HG02970 (cell line): ENCODE measurements around the gene PBX1.
"Not testable (repeated sequence)": the region's sequence is repeated elsewhere in the genome, so short reads cannot be mapped to it uniquely, and the experiment has no call there.

ENCODE experiments used
- ATAC-seq: cut with Tn5 transposase; IDR thresholded peaks from one replicate; pipeline ENCODE4 v1.9.1; 2021; ENCODE audit warnings: mild to moderate bottlenecking, moderate library complexity, moderate number of reproducible peaks; ENCODE audit not compliant: unreplicated experiment, low FRiP score

PBX1 gene

GRCh38 chr1:164558461-164559341, at the start of gene PBX1:
Gene PBX1, plus strand, starts transcription at chr1:164559184.
- peak; percentile 99 for ATAC-seq

GRCh38 chr1:164510435-164510834, 48.5 kb upstream of the PBX1 start:
- ATAC-seq: no peak

- no peak for ATAC-seq
Observed at GRCh38 chr1:164511001-164511705, 47.8 kb upstream of the PBX1 start.

- ATAC-seq: no peak
Observed at GRCh38 chr1:164515231-164515630, 43.8 kb upstream of the PBX1 start.

DNA sequence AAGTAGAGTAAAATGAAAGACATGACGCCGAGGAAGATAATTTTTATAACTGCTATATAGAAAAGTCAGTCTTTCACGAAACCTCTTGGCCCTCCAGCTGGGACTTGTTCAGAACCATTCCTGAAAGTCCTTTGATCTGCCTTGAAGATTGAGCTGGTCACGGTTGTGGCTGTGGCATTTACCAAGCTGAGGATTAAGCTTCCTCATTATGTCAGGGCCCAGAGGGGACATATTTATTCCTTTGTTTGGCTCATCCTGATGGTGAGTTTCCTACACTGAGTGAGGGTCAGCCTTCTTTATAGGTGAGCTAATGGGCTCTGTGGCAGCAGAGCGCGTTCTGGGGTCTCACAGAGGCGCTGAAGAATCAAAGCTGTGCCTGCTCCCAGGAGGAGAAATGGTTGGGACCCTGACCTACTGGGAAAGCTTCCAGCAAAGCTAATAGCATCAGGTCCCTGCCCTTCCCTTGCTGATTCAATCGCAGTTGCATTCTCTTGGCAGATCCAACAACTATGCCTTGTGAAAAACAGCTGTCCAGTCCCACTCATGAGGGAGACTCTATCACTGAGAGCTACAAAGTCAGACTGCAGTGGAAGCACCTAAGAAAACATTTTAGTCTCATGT, 43.2 kb upstream of the PBX1 start:
- no peak for ATAC-seq

DNA sequence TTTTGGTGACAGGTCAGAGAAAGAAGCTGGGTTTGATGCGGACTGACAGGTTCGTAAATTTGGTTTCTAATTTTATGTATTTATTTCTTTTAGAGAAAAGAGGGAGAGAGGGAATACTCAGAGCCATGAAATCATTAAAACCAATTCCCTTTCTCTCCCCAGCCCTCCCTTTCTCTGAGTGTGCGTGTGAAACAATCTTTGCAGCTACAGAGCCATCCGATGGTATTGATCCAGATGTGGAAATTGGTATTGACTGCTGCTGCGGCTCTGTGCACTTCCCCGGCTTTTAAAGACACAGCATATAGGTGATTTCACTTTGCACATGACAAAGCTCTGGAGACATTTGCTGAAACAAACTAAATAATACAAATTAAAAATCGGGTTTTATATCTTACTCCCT, 42.4 kb upstream of the PBX1 start:
- no peak for ATAC-seq

DNA sequence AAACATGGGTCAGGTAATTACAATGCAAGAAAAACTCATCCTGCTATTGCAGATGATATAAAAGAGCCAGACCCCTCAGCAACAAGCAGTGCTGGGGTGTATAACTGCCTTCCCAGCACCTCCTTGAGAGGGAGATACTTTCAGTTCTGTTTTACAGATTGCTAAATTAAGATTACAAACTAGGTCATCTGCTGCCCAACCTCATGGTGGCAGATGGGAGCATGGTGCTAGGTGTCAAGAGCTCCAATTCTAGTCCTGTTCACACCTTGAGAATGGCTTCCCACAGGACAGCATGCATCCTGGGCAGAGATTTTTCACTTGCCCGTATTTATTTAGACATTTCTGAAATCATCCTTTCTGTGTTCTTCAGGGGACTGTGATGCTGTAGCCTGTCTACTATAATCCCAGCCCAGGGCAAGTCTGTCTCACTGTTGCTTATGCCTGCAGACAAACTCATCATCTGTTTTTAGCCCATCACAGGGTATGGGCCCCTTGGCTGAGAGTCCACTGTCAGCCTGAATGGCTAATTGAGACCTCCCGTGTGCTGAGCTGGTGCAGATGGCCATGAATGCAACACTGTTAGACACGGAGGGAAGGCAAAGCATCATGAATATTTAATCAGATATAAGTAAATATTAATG, 40.2 kb upstream of the PBX1 start:
- no peak for ATAC-seq

DNA sequence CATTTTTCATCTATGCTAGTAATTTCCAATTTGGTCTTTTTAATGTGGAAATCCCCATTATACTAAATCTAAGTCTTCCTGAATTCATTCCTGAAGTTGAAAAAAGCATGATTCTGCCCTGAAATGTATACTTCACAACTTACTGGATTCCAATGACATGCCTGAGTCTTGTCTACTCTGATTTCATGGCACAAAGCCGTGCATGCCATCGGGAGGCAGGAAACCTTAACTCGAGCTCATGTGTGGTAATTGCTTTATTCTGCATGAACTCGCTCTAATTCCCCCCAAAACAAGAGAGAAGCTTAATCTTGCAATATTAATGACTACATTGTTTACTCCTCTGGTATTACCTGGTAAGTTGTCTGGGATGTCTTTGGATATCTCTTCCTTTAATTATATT, 39.6 kb upstream of the PBX1 start:
- ATAC-seq: no peak

DNA sequence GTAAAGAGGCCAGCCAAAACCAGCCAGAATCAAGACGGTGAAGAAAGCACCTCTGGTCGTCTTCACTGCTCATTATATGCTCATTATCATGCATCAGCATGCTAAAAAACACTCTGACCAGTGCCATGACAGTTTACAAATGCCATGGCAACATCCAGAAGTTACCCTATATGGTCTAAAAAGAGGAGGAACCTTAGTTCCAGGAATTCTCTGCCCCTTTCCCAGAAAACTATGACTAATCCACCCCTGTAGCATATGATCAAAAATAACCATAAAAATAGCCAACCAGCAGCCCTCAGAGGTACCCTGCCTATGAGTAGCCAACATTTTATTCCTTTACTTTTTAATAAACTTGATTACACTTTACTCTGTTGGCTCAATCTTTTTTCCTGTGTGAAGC, 34.2 kb upstream of the PBX1 start:
- ATAC-seq: no peak

- no peak for ATAC-seq
Observed at GRCh38 chr1:164534863-164535610, 23.9 kb upstream of the PBX1 start.

- ATAC-seq: not testable (repeated sequence)
Observed at GRCh38 chr1:164552463-164552988, 6.5 kb upstream of the PBX1 start.

DNA sequence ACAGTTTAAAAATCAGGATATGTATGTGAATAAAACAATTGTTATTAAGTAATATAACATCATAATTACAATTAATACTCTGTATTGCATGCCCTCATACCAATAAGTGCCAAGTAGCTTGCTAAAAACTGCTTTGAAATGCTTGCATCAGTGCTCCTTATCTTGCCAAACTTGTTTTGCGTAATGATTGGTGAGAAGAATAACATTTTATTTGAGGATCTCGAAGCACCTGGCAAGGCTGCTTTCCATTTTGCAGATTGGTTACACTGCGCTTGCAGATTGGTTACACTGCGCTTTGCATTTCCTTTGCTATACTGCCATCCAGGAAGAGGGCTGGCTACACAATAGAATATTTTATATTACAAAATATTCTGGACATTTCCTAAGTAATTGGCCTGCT, 1.7 kb upstream of the PBX1 start:
- no peak for ATAC-seq

GRCh38 chr1:164559342-164560051, 513 bp downstream of the PBX1 start:
- no peak for ATAC-seq

DNA sequence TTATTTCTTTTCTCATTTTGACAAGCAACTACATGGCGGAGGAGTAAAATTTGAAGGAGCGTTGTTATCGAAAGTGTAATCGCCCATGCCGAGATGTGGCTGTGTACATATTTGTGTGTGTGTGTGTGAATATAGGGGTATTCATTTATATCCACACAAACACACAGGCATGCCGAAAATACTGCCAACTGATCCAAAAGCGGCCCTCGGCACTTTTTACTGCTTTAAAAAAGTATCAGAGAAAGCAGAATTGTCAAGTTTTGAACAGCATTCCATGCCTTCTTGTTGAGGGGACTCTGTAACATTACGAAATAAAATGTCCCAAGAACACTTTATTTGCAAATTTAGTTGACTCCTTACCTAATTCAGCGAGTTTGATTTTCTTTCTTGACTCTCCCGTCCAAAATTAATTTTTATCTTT, 1.1 kb downstream of the PBX1 start:
- ATAC-seq: no peak

DNA sequence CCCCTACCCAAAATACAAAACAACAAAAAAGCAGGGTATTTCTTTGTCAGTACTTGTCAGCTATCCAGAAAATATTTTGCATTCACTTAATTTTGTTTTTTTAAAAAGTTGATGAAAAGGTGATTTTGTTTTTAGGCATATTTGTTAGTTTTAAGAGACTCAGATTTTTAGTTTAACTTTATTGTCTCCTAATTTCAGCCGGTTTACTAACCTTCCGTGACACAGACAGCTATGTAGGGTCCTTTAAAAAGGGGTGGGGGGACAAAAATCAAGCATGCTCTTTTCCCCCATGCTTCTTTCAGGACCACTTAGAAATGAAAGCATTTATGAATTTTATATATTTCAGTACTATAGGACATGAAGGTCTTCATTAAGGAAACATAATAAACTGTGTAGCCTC, 1.6 kb downstream of the PBX1 start:
- no peak for ATAC-seq

GRCh38 chr1:164561007-164561406, 2.0 kb downstream of the PBX1 start:
- no peak for ATAC-seq

DNA sequence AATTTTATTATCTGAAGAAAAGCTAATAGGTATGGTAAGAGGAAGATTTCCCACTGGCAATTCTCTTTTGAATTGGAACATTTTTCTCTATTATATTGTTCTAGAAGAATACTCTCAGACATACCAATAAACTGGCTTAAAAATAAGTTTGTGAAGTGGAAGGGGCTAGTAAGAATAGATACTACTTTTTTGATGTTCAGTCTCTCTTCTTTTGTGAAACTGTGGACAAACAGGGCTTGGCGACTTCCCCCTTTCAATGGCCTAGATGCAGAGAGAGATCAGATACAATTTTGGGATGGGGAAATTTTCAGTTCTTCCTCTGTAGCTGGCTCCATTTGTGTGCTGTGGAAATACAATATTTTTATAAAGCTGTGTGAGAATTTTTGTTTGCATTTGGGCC, 2.5 kb downstream of the PBX1 start:
- no peak for ATAC-seq

DNA sequence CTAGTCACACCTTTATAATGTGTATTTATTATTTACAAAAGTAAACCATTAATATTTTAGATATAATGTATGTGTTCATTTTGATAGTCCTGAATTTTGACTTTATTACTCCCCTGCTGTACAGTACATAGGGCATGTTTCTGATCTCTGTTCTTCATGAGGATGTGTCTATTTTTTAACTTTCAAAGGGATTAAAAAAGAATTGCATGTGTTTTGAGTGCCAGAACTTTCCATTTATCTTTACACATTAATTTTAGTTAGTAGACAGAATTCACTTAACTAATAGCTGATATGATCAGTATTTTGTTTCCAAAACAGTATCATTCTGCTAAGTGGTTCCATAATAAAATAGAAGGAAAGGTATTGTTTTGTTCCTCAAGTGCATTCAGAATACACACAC, 3.1 kb downstream of the PBX1 start:
- no peak for ATAC-seq

DNA sequence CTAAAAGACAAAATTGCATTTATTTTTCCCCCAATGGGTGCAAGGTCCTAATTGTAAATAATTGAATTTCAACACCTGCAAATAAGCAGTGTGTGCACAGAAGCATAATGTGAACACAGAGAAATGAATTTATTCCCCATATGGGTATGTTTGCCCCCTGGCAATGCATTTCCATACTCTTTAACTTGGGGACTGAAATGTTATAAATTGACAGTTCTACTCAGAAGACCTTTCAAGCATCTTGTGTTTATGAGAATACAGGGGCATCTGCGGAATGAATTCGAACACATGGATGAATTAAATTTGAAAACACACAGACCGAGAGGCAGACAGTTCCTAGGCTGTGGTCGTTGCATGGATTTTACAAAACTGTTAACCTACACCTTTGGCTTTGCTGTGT, 3.5 kb downstream of the PBX1 start:
- ATAC-seq: no peak
